ENCODE measurements around the gene CCNI.

- no peak for TF ChIP-seq CTCF (IDR thresholded peaks at IDR 0.05)
- no peak for TF ChIP-seq ZFX (IDR thresholded peaks at IDR 0.05; ENCODE audit: borderline replicate concordance)
These were observed 2.5 kb downstream of the CCNI start for GRCh38 chr4:77073106-77073809.

Measured in 22Rv1 (cell line).